Thymus (tissue), 11 donors: ENCODE measurements around the gene KCNJ16. TPM values are rescaled to one million over a fixed set of nuclear protein-coding genes. Genes with fewer than 3 reads are reported as not detected.

Experiments used
- DNase-seq, 9 donors: peaks; one replicate each; pipeline ENCODE4 v3.0.0-alpha.2; 2013; ENCODE audit warnings: low spot score in 9 of 9, low read depth in 6 of 9, missing footprints in 1 of 9
- H3K27ac ChIP-seq, 2 donors: one replicate each; pipeline ENCODE4 v1.5.1; 2013; ENCODE audit warnings: control low read depth in 1 of 2, low read depth in 1 of 2, low read length in 1 of 2, mild to moderate bottlenecking in 1 of 2, moderate library complexity in 1 of 2
- H3K27me3 ChIP-seq, 2 donors: one replicate each; pipeline ENCODE4 v1.5.1; 2013; ENCODE audit warnings: low read length in 1 of 2; ENCODE audit not compliant: control insufficient read depth in 2 of 2, insufficient read depth in 1 of 2
- H3K36me3 ChIP-seq, 2 donors: one replicate each; pipeline ENCODE4 v1.5.1; 2013; ENCODE audit warnings: low read length in 1 of 2, mild to moderate bottlenecking in 1 of 2, moderate library complexity in 1 of 2; ENCODE audit not compliant: control insufficient read depth in 2 of 2, insufficient read depth in 2 of 2
- H3K4me1 ChIP-seq, 2 donors: one replicate each; pipeline ENCODE4 v1.5.1; 2013; ENCODE audit warnings: low read length in 2 of 2; ENCODE audit not compliant: control insufficient read depth in 2 of 2, insufficient read depth in 2 of 2
- H3K4me3 ChIP-seq, 2 donors: one replicate each; pipeline ENCODE4 v1.5.1; 2013; ENCODE audit warnings: low read length in 2 of 2, control low read depth in 1 of 2, mild to moderate bottlenecking in 1 of 2
- H3K9me3 ChIP-seq, 2 donors: one replicate each; pipeline ENCODE4 v1.5.1; 2013; ENCODE audit warnings: low read length in 1 of 2, mild to moderate bottlenecking in 1 of 2; ENCODE audit not compliant: control insufficient read depth in 2 of 2, insufficient read depth in 1 of 2
- WGBS: extraction: QIAGEN DNeasy Blood & Tissue Kit; methylation state at CpG from one replicate; pipeline ENCODE4 v1.1.7; 2013; 5-methylcytosine and 5-hydroxymethylcytosine counted together
- polyA plus RNA-seq: library from polyadenylated mRNA; stranded (reverse); fragments of 200-250 nt; gene quantifications from one replicate; pipeline ENCODE4 v1.2.3, GENCODE V29; 2013
- total RNA-seq: library from RNA; stranded (reverse); fragments of 120-200 nt; gene quantifications from one replicate; pipeline ENCODE4 v1.2.4, GENCODE V29; 2013
- donor health status: healthy.

Gene KCNJ16
- total and polyA plus RNA-seq, 2 donors = 0.05 to 3.9 TPM

- H3K4me3 ChIP-seq = no peak overlapping the region
- H3K4me1 ChIP-seq = no peaks in the 10 kb centered on the region
- H3K27ac ChIP-seq = no peak overlapping the region
- no peaks in the 10 kb centered on the region for H3K27me3 ChIP-seq
- no peak for DNase-seq
- H3K36me3 ChIP-seq = no peaks in the 10 kb centered on the region
- WGBS = 77% methylated on average over 3 of the region's 3 CpGs
- no peaks in the 10 kb centered on the region for H3K9me3 ChIP-seq
These were observed 49.7 kb downstream of the KCNJ16 start for GRCh38 chr17:70124723-70125122.

GRCh38 chr17:70127221-70127873 is 52.3 kb downstream of the KCNJ16 start:
- Histone ChIP-seq H3K4me3 (no peak overlapping the region), H3K27me3 (no peaks in the 10 kb centered on the region), H3K9me3 (no peaks in the 10 kb centered on the region), H3K4me1 (no peaks in the 10 kb centered on the region), H3K36me3 (no peaks in the 10 kb centered on the region), H3K27ac (no peak overlapping the region)
- no peak for DNase-seq
- WGBS = 96% methylated on average over 6 of the region's 6 CpGs

GRCh38 chr17:70128727-70129238 is 53.8 kb downstream of the KCNJ16 start:
- DNase-seq = no peak
- no peak overlapping the region for H3K4me3 ChIP-seq
- 98% methylated on average over 23 of the region's 23 CpGs for WGBS
- no peaks in the 10 kb centered on the region for H3K27me3 ChIP-seq
- no peaks in the 10 kb centered on the region for H3K36me3 ChIP-seq
- H3K4me1 ChIP-seq = no peaks in the 10 kb centered on the region
- H3K9me3 ChIP-seq = no peaks in the 10 kb centered on the region
- no peak overlapping the region for H3K27ac ChIP-seq

- Histone ChIP-seq H3K36me3 (no peaks in the 10 kb centered on the region), H3K27me3 (no peaks in the 10 kb centered on the region), H3K27ac (no peak overlapping the region), H3K9me3 (no peaks in the 10 kb centered on the region), H3K4me1 (no peaks in the 10 kb centered on the region), H3K4me3 (no peak overlapping the region)
- 93% methylated on average over 3 of the region's 3 CpGs for WGBS
- no peak for DNase-seq
These were observed 55.3 kb downstream of the KCNJ16 start for GRCh38 chr17:70130289-70130688.

- WGBS = 97% methylated on average over 11 of the region's 11 CpGs
These were observed 57.5 kb downstream of the KCNJ16 start for GRCh38 chr17:70132505-70132904.

GRCh38 chr17:70134042-70134441 is 59.0 kb downstream of the KCNJ16 start:
- no peaks in the 10 kb centered on the region for H3K27me3 ChIP-seq
- 97% methylated on average over 8 of the region's 8 CpGs for WGBS
- H3K4me1 ChIP-seq = no peaks in the 10 kb centered on the region
- H3K9me3 ChIP-seq = no peaks in the 10 kb centered on the region
- H3K4me3 ChIP-seq = no peak overlapping the region
- no peak overlapping the region for H3K27ac ChIP-seq
- H3K36me3 ChIP-seq = no peaks in the 10 kb centered on the region
- no peak for DNase-seq

More at GRCh38 chr17:70132505-70132904, 57.5 kb downstream of the KCNJ16 start:
- DNase-seq = no peak
- Histone ChIP-seq H3K4me3 (no peak overlapping the region), H3K27me3 (no peaks in the 10 kb centered on the region), H3K27ac (no peak overlapping the region), H3K9me3 (no peaks in the 10 kb centered on the region), H3K4me1 (no peaks in the 10 kb centered on the region), H3K36me3 (no peaks in the 10 kb centered on the region)

- Histone ChIP-seq H3K4me1 (no peaks in the 10 kb centered on the region), H3K4me3 (no peak overlapping the region), H3K36me3 (no peaks in the 10 kb centered on the region), H3K27me3 (no peaks in the 10 kb centered on the region), H3K27ac (no peak overlapping the region), H3K9me3 (no peaks in the 10 kb centered on the region)
- 100% methylated on average over 1 of the region's 1 CpG for WGBS
- DNase-seq = no peak
These were observed 59.8 kb downstream of the KCNJ16 start for GRCh38 chr17:70134777-70135176.

- no peak overlapping the region for H3K27ac ChIP-seq
- WGBS = 95% methylated on average over 5 of the region's 5 CpGs
- no peaks in the 10 kb centered on the region for H3K4me1 ChIP-seq
These were observed 61.1 kb downstream of the KCNJ16 start for GRCh38 chr17:70136131-70136530.

GRCh38 chr17:70137451-70138230 is 62.6 kb downstream of the KCNJ16 start:
- peak in 2 of 9 donors; percentile 2 to 37 for DNase-seq
- WGBS = 45% methylated on average over 9 of the region's 9 CpGs
- H3K4me1 ChIP-seq = no peaks in the 10 kb centered on the region
- peak overlapping the region in 1 of 2 donors; percentile 2 for H3K4me3 ChIP-seq
- peak overlapping the region; percentile 62 to 74 for H3K27ac ChIP-seq
- no peaks in the 10 kb centered on the region for H3K27me3 ChIP-seq
- H3K9me3 ChIP-seq = no peaks in the 10 kb centered on the region
- no peaks in the 10 kb centered on the region for H3K36me3 ChIP-seq

More at GRCh38 chr17:70136131-70136530, 61.1 kb downstream of the KCNJ16 start:
- DNase-seq = no peak
- Histone ChIP-seq H3K27me3 (no peaks in the 10 kb centered on the region), H3K4me3 (no peak overlapping the region), H3K36me3 (no peaks in the 10 kb centered on the region), H3K9me3 (no peaks in the 10 kb centered on the region)
